A204.1 (cell line): ENCODE results near the gene ARHGAP20.

Source experiments
- FAIRE-seq: peaks from 2 replicates; lab custom pipeline; 2012; peaks lifted over from hg19 to GRCh38; lab: Jason Lieb, UNC

The ARHGAP20 gene

DNA sequence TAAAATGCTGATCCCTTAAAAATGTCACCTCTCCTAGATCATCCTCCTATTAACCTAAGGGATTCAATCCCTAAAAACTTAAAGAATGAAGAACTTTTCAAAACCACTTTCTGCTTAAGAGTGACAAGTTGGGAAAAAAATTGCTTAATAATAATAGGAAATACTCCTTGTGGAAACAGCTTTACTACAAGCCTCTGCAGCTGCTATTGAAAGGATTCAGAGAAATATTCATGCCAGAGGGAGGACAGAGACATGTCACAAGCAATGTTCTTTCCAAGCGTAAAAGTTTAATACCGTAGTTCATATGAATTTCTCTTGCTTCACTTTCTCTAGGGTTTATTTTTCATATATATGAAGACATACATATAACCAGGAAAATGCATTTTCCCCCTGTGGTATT is 98.2 kb downstream of the ARHGAP20 start:
- no peak for FAIRE-seq

DNA sequence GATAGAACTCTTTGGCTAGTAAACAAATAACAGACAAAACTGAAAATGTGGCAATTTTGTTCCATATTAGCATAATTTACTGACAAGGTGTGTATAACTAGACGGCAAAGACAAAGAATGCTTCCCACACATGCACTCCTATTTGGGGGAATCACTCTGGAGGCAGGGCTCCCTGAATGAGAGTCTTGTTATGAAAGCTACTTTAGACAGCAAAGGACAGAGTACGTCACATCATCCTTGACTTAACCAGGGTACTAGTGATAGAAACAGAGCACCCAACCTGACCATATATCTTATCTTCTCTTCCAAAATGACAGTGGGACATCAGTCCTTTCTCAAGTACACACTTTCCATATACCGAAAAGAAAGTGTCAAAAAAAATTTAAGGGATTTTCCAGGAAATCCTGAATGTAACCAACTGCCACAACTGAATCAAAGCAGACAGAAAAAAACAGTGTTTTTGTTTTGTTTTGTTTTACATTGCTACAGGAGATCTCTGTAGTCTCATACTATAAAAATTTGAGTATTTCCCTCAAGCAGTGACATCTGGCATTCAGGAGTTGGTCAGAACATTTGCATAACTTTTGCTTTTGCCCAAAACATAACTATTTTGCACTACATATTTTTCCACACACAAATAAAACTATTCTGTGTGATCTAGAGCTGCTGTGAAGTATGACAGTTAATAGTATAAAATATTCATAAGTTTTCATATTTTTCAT is 98.9 kb downstream of the ARHGAP20 start:
- no peak for FAIRE-seq

DNA sequence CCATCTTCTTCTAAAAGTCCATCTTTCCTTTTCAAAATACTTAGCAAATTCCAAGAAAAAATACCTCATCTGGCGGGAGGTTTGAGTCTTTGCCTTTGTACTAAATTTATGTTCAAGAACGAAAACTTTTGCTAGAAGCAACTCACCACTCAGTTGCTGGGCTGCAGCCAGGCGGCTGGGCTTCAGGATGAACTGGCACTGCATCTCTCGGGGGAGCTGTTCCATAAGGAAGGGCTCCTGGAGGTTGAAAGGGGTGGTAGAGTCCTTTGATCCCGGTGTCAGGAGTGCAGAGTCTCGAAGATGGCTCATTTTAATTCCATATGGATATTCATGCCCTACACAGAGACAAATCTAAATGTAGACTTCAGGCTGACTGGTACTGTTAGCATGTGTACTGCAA is 105.8 kb downstream of the ARHGAP20 start:
- no peak for FAIRE-seq

DNA sequence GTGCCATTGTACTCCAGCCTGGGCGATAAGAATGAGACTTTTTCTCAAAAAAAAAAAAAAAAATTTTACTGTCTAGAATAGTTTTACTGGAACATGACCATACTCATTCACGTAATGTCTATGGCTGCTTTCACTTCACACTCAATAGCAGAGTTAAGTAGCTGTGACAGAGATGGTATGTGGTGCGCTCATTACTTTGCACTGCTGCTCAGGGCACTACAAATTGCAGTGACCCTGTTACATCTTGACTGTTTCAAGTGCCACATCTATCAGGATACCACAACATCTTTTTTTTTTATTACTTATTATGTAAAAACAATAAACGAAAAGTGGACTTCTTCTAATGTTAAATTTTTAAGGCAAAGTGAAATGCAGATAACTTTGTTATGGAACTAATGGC is 110.3 kb downstream of the ARHGAP20 start:
- no peak for FAIRE-seq

DNA sequence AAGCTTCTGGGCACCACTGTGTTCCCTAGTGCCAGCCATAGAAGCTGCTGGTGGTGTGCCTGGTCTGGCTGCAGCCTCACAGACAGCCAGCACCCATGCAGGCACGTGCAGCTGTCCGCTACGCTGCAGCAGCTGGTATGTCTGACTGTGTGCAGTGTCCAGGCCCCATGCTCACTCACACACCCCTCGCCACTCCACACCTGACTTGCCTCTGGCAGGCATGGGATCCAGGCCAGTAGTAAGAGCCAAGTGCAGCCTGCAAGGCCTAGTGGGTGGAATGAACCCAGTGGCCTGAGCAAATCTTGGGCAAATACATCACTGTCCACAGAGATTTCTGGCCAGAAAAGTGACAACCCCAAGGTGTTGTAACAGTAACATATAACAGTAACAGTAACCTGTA is 111.9 kb downstream of the ARHGAP20 start:
- FAIRE-seq: no peak

DNA sequence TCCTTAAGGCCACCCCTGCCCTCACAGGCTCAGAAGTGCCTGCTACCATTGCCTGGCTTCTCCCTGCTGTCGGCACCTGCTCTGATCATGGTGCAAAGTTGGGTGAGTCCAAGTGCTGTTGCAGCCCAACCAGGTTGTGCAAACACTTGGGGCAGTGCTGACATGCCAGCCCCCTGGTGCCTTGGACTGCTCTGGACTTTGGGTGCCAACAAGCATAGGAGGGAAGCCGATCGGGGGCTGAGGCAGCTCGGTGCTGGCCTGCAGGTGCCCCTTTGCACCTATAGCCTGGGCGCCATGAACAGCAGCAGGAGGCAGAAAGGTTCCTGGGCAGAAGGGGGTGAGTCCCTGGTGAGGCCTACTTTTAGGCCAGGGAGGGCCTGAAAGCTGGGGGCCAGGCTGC is 113.0 kb downstream of the ARHGAP20 start:
- FAIRE-seq: no peak

DNA sequence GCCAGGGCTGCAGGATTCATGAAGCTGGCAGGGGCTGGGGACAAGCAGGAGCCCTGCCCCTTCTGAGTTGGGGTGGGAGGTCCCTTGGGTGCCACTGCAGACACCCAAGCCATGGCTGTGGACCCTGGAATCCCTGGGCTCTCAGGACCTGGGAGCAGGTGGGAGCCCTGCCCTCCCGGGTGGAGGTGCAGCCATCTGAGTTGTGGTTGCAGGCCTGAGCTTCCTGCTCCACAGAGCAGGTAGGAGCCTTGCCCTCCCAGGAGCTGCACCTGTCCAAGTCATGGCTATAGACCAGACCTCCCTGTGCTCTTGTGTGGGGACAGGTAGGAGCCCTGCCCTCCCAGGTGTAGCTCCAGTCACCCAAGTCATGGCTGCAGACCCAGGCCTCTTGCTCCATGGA is 113.5 kb downstream of the ARHGAP20 start:
- FAIRE-seq: no peak

DNA sequence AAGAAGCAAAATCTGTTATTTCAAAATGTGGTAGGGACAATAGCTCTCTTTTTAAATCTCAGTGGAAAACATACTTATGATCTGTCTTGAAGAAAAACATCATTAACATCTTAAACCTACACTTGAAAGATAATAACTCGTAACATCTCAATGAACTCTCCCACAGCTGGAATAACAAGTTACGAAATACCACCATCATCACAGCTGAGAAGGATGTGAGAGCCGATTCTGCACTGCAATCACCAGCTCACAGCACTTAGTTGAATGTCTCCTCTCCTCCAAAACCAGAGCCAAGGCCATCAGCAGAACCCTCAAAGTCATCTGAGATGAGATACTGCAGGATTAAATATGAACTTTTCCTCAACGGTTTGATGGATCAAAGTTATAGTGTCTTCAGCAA is 124.3 kb downstream of the ARHGAP20 start:
- no peak for FAIRE-seq

DNA sequence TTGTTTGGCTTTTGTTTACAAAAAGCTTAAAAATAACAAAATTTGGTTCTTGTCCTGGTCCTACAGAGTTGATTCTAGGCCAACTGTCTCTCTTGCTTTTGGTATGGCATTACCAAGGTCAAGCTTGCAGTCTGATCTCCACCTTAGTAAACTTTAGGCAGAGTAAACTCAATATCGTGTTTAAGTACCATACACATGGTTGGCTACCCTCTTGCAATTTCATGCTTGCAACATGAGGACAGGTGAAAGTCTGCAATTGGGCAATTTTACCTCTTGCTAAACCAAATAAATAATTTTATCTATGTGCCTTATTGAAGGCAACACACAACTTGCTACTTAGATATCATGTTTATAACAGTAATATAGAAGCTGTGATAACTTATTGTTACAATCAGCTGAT is 125.1 kb downstream of the ARHGAP20 start:
- FAIRE-seq: no peak

DNA sequence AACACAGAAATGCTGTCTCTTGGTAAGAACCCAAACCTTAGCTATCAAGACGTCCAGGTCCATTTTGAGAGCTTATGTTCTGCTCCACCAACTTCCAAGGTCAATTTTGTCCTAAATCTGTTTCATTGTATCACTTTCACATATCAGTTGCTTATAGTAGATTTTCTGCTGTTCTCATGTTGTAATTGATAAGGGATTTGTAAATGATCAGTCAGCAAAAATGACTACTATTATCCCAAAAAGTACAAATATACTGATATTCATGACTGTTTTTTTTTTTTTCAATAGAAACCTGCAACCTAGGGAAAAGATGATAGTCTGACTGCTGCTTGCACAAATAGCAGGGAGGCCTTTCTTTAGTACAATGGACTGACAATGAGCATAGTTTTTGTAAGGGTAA is 128.1 kb downstream of the ARHGAP20 start:
- FAIRE-seq: no peak

DNA sequence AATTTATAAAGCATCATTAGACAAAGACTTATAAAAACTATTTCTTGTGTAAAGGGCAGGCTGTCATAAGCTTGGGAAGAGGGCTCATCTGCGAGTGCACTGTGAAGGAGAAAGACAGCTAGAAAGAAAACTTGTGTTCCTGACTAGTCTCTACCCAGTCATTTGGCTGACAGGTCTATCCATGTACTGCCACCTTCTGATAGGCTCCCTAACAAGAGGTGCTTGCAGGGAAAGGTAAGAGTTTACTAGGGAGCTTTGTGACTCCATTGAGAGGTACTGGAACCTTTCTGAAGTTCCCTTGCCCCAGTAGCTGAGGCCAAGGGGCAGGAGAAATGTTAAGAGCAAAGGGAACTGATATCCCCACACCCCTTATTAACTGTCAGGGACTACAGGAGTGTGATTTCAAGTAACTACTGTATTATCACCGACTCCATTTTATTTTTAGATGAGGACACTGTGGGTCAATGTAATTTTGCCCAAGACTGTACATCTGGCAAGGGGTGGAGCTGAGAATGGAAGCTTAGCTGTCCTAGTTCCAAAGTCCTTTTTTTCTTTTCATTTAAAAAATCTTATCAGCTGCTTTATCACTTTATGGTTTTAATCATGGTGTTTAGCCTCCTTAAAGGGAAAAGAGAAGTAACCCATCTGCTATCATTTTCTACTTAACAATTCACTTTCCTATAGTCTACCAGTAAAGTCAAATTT is 129.4 kb downstream of the ARHGAP20 start:
- no peak for FAIRE-seq

DNA sequence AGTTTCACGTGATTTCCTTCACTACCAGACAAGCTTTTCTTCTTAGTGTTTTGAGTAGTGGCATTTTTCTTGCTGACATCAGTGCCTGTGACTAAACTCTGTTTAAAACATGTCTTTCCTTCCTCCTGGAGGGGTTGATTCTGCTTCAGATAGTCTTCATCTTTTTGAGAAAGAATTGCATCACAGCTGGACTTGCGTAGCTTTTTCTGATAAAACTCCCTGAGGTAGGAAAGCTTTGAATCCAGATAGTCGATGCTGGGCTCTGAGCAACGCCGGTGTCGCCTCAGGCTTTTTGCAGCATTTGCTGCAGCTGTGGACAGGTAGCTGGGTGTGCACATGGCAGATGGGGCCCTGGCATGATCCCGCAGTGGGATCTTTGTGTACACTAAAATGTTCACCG is 131.7 kb downstream of the ARHGAP20 start:
- FAIRE-seq: no peak

DNA sequence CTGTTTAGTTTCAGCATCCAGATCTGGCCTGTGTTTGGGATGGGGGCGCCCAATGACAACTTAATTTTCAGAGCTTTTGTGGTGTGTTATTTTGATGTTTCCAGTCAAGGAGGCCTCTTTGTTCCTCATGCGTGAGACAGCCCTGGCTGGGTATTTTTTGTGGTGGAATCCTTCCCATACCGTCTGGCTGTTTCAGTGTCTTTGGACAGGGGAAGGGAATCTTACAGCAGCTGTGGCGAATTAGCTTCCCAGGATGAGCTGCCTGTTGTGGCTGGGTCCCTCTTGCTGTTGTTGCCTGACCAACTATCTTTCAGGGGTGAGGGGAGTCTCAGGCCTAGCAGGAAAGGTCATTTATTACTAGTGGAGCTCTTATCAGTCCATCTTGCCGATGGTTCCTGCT is 138.8 kb downstream of the ARHGAP20 start:
- no peak for FAIRE-seq

DNA sequence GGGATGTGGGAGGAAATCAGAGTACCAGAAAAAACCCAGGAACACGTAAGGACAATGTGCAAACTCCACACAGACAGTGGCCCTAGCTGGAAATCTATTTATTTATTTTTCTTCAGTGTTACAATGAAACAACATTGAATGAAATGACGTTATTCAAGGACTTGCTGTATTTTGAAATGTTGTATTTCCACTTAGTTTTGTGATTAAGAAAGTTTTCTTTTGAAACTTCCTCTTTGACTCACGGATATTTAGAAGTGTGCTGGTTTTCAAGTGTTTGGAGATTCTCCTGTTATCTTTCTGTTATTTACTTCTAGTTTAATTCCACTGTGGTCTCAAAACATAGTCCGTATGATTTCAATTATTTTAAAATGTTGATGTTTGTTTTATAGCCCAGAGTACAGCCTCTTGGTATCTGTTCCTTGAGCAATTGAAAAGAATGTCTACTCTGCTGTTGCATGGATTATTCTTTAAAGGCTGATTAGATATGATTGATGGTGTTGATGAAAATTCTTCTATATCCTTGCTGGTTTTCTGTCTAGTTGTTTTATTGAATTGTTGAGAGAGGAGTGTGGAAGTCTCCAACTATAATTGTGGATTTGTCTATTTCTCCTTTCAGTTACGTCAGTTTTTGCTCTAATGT is 141.0 kb downstream of the ARHGAP20 start:
- FAIRE-seq: no peak

DNA sequence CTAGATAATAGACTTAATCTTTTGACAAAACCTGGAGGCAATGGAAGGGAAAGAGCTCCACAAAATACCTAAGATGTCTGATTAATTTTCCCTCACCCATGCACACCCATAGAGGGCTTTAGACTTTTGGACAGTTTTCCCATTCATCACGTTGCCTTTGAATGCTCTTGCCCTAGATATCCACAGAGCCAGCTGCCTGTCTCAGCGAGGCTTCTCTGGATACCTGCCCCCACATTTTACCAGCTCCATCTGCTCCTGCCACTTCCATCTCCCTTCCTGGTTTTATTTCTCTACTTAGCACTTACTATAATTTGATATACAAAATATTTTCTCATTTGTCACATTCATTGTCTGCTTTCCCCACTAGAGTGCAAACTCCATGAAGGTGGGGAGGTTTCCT is 145.7 kb downstream of the ARHGAP20 start:
- FAIRE-seq: no peak

DNA sequence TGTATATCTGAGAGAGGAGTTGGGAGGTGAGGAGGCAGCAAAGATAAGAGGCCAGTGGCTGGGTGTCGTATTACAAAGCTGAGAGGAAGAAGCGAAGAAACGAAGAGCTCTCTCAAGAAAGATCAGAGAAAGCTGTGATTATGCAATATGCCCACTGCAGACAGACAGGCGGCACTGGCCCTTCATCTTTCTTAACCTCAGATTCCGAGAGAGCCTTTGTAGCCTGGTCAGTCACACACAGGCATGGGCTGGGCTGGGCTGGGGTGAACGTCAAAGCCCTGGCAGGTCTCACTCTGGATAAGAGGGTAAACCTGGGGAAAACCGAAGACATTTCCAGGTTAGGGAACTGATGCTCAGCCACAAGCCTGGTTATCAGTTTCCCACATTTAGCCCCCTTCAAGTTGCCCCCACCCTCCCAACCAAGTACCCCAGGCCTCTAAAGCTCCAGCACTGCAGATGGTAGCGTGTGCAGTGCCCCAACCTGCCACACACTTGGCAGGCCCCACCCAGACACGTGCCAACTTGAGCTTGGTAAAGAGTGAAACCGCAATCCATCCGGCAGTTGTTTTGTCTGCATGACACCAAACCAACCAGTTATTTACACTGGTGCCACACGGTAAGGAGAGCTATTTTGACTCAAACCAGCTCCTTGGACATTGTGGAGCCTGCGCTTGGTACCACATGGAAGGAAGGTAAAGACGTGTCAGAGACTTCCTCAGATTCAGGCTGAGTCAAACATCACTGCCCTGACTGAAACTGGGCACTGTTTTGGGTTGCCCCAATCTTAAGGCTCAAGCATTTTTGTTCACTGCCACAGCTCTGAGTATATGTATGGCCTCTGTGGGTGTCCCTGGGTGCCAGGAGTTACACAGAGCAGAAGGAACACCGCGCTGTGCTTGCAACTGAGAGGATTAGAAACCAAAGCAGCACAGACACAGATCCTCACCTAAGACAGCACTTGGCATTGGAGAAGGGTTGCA is 146.6 kb downstream of the ARHGAP20 start:
- FAIRE-seq: no peak

DNA sequence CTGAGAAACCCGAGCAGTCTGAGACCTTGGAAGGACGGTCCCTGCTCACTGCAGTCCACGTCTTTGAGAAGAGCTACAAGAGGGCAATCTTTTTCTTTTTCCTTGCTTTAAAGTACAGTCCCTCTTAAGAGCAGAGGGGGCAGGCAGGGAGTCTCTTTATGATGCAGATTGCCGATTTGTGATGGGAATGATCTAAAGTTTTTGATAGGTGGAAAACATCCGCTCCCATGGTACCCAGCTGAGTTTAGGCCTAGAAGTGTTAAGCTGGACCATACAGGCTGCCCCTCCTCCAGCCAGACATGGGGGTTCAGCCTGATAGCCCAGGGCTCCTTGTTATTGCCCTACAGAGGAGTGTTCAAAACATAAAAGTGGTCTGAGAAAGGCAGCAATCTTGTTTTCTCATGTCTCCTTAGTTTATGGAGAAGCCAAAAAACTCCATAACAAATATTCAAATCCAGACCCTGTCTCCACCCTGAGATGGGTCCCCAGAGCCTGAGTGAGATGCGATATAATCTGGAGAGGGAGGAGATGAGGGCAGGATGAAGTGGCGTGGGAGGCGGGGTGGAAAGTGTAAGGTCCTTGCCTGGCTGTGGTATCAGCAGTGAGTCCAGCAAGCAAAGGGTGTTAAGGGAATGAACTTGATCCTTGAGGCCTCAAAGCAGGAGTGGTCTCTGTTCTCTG is 147.4 kb downstream of the ARHGAP20 start:
- FAIRE-seq: no peak

DNA sequence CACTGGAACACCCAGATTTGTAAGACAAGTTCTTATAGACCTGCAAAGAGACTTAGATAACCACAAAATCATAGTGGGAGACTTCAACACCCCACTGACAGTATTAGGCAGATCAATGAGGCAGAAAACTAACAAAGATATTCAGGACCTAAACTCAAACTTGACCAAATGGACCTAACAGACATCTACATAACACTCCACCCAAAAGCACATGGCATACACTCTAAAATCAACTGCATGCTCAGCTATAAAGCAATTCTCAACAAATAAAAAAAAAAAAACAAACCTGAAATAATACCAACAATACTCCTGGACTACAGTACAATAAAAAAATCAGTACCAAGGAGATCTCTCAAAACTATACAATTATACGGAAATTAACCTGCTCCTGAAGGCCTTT is 167.5 kb downstream of the ARHGAP20 start:
- FAIRE-seq: no peak

DNA sequence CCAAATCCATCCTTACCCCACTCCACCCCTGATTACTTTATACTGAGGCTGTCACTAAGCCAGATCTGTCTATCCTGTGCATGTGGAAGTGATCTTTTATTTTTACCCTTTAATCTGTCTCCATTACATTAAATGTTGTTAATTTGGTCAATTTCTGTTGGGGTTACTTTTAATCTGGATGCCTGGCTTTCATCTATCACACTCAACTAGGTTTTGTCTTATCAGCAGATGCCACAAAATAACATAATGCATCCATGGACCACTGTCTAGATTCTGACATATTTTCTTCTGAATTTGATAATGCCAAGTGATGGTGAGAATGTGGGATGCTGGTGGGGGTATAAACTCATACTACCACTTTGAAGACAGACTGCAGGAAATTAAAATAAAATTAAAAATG is 174.1 kb downstream of the ARHGAP20 start:
- no peak for FAIRE-seq

DNA sequence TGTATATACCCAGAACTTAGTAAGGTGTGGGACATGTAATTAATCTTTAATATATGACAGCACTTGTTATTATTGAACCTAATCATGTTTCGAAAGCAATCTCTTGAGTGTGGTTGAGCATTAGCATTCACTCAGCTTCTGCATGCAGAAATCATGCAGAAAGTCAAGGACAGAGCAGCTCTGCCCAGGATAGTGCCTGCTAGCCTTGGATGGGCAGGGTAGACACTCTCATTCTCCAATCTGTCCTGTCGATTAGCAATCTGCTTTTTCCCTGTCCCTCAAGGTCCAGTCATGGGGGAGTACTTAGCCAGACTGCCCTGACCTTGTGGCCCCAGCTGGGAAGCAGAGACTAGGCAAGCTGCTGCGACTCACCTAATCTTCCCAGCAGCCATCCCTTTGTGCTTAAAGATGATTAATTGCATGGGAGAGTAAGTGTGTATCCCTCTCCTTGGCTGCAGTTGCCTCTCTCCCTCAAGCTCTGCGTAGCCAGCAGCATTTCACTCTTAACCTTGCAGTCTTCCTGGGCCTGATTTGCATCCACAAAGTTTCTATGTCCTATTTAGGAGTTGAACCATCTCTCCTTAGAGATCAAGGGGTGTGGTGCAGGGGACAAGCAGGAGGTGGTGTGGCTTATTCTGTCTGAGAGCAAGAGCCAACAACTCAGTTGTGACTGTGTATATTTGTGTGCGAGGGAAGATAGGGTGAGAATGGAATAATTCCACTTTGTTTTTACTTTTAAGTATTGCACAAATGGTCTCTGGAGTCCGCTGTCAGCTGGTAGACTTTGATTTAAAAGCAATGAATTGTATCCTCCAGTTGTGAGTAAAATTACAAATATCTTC is 181.1 kb downstream of the ARHGAP20 start:
- FAIRE-seq: no peak

DNA sequence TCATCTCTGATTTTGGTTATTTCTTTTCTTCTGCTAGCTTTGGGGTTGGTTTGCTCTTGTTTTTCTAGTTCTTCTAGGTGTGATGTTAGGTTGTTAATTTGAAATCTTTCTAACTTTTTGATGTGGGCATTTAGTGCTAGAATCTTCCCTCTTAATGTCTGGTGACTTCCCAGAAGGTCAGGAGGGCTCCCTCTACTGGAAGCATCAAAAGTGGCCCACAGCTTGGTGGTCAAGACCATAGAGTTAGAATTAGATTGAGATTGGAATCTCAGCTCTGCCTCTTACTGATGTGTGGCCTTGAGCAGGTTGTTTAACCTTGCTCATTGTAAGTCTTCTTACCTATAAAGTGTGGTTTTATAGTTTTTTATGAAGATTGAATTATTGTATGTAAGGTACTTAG is 183.2 kb downstream of the ARHGAP20 start:
- FAIRE-seq: no peak
